HL-60 (cell line): ENCODE results near the gene APCDD1.
A peak's percentile ranks its signal among the peaks of the same experiment; 100 is the strongest.

Source experiments
- DNase-seq, 2 experiments: peaks; one replicate each; pipeline ENCODE4 v3.0.0-alpha.2; 2010 to 2020; ENCODE audit warnings: low read depth in 1 of 2, low spot score in 1 of 2
- H3K27ac ChIP-seq: fragments of 250-450 bp; sonication (Bioruptor Pico); replicated peaks from 2 replicates; pipeline ENCODE4 v1.5.1; 2020; ENCODE audit warnings: mild to moderate bottlenecking, moderate library complexity
- H3K27me3 ChIP-seq: fragments of 250-450 bp; sonication (Bioruptor Pico); 2 replicates; pipeline ENCODE4 v1.5.1; 2021; ENCODE audit warnings: mild to moderate bottlenecking, moderate library complexity; ENCODE audit not compliant: insufficient read depth, poor library complexity, severe bottlenecking
- H3K4me3 ChIP-seq: replicated peaks from 2 replicates; pipeline ENCODE4 v1.5.1; 2011; ENCODE audit warnings: mild to moderate bottlenecking, control low read depth, low read length; ENCODE audit not compliant: insufficient read depth
- CTCF ChIP-seq: IDR thresholded peaks from one replicate; pipeline ENCODE4 v1.5.1; 2011; ENCODE audit warnings: low read length, control low read depth, inconsistent platforms; ENCODE audit not compliant: insufficient read depth
- GABPA ChIP-seq: IDR thresholded peaks from 2 replicates; pipeline ENCODE4 v1.6.1; 2012; ENCODE audit warnings: low read depth
- POLR2AphosphoS5 ChIP-seq: IDR thresholded peaks from 2 replicates; pipeline ENCODE4 v1.6.1; 2012; ENCODE audit warnings: low read depth
- SPI1 ChIP-seq: IDR thresholded peaks from 2 replicates; pipeline ENCODE4 v1.6.1; 2012; ENCODE audit warnings: low read depth, mild to moderate bottlenecking, borderline replicate concordance
- TF ChIP-seq, protein P1 (sequence below): IDR thresholded peaks from 2 replicates; pipeline ENCODE4 v1.6.1; 2012; ENCODE audit warnings: low read depth; ENCODE audit not compliant: insufficient replicate concordance

Gene APCDD1

DNA sequence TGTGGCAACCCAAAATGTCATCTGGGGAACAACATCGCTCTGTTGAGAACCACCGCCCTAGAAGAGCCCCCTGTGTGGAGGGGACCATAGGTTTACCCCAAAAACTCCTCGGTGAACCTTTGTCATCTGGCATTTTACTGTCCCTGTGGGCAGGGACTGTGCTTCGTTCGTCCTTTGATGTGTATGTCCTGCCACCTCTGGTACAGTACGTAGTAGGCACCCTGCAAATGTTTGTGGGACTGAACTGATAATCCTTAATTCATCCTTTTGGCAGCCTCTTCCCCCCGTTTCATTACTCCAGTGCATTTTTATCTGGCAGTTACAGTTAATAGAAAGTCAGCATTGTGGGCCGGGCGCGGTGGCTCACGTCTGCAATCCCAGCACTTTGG is 72.1 kb downstream of the APCDD1 start:
- TF ChIP-seq CTCF (no peak), GABPA (no peak)
- Histone ChIP-seq H3K4me3 (peak overlapping the region; percentile 69), H3K27ac (peak overlapping the region; percentile 74), H3K27me3 (no peaks in the 10 kb centered on the region)
- DNase-seq, result no peak

- no peak overlapping the region for H3K27ac ChIP-seq
- no peak for DNase-seq
- no peaks in the 10 kb centered on the region for H3K27me3 ChIP-seq
- no peak for TF ChIP-seq GABPA
- no peak for TF ChIP-seq SPI1
- TF ChIP-seq, protein P1, sequence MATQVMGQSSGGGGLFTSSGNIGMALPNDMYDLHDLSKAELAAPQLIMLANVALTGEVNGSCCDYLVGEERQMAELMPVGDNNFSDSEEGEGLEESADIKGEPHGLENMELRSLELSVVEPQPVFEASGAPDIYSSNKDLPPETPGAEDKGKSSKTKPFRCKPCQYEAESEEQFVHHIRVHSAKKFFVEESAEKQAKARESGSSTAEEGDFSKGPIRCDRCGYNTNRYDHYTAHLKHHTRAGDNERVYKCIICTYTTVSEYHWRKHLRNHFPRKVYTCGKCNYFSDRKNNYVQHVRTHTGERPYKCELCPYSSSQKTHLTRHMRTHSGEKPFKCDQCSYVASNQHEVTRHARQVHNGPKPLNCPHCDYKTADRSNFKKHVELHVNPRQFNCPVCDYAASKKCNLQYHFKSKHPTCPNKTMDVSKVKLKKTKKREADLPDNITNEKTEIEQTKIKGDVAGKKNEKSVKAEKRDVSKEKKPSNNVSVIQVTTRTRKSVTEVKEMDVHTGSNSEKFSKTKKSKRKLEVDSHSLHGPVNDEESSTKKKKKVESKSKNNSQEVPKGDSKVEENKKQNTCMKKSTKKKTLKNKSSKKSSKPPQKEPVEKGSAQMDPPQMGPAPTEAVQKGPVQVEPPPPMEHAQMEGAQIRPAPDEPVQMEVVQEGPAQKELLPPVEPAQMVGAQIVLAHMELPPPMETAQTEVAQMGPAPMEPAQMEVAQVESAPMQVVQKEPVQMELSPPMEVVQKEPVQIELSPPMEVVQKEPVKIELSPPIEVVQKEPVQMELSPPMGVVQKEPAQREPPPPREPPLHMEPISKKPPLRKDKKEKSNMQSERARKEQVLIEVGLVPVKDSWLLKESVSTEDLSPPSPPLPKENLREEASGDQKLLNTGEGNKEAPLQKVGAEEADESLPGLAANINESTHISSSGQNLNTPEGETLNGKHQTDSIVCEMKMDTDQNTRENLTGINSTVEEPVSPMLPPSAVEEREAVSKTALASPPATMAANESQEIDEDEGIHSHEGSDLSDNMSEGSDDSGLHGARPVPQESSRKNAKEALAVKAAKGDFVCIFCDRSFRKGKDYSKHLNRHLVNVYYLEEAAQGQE, result no peak
- TF ChIP-seq CTCF, result no peak
- TF ChIP-seq POLR2AphosphoS5, result no peak
- no peak overlapping the region for H3K4me3 ChIP-seq
These were observed 74.0 kb downstream of the APCDD1 start for GRCh38 chr18:10528439-10528838.

DNA sequence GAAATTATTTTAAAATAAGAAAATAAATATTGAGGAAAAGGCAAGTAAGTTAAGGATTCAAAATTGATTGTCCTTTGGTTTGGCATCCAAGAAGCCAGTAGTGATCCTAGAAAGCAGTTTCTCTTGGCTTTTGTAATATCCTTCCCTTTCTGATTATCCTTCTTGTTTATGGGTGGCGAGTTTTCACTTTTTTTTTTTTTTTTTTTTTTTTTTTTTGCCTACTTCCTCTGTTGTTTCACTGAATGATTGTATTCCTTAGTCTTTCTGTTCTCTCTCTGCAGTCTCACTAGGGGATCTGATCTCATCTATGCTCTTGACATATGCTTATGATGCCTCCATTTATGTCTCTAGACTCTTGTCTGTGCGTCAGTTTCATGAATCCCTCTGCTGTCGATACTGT is 75.6 kb downstream of the APCDD1 start:
- no peak overlapping the region for H3K27ac ChIP-seq
- TF ChIP-seq, protein P1, result no peak
- 0 out of 2 replicates have a peak, but pooled peaks have one; percentile 3 for TF ChIP-seq SPI1
- H3K27me3 ChIP-seq, result no peaks in the 10 kb centered on the region
- DNase-seq, result no peak
- H3K4me3 ChIP-seq, result no peak overlapping the region

- H3K27me3 ChIP-seq, result no peaks in the 10 kb centered on the region
- no peak for TF ChIP-seq CTCF
- no peak for TF ChIP-seq SPI1
- TF ChIP-seq, protein P1, result no peak
- no peak for TF ChIP-seq POLR2AphosphoS5
- TF ChIP-seq GABPA, result no peak
- H3K4me3 ChIP-seq, result no peak overlapping the region
- DNase-seq, result no peak
- H3K27ac ChIP-seq, result no peak overlapping the region
These were observed 76.4 kb downstream of the APCDD1 start for GRCh38 chr18:10530852-10531251.
